Suppressor macrophage treated with lipopolysaccharide for 1 hour (primary cell): ENCODE measurements around the gene EYA4.

ENCODE experiments used
- DNase-seq, 3 donors: peaks; one replicate each; pipeline ENCODE4 v3.0.0-alpha.2; 2020 to 2022

EYA4 gene

GRCh38 chr6:133297657-133298056, 56.5 kb downstream of the EYA4 start:
- DNase-seq: no peak

- no peak for DNase-seq
Measured at GRCh38 chr6:133298335-133298734, 57.2 kb downstream of the EYA4 start.

- DNase-seq: no peak
Measured at GRCh38 chr6:133298801-133299200, 57.6 kb downstream of the EYA4 start.

- DNase-seq: no peak
Measured at GRCh38 chr6:133300896-133301295, 59.7 kb downstream of the EYA4 start.

- no peak for DNase-seq
Measured at GRCh38 chr6:133301835-133302234, 60.7 kb downstream of the EYA4 start.

- DNase-seq: no peak
Measured at GRCh38 chr6:133306931-133307330, 65.8 kb downstream of the EYA4 start.

- no peak for DNase-seq
Measured at GRCh38 chr6:133309579-133309978, 68.4 kb downstream of the EYA4 start.

GRCh38 chr6:133312006-133312405, 70.8 kb downstream of the EYA4 start:
- DNase-seq: no peak

GRCh38 chr6:133313068-133313467, 71.9 kb downstream of the EYA4 start:
- DNase-seq: no peak

GRCh38 chr6:133314947-133315346, 73.8 kb downstream of the EYA4 start:
- DNase-seq: no peak

- DNase-seq: no peak
Measured at GRCh38 chr6:133315811-133316210, 74.7 kb downstream of the EYA4 start.

- no peak for DNase-seq
Measured at GRCh38 chr6:133317704-133318103, 76.5 kb downstream of the EYA4 start.

GRCh38 chr6:133326584-133326983, 85.4 kb downstream of the EYA4 start:
- no peak for DNase-seq

- no peak for DNase-seq
Measured at GRCh38 chr6:133333852-133334251, 92.7 kb downstream of the EYA4 start.

- no peak for DNase-seq
Measured at GRCh38 chr6:133337308-133337707, 96.2 kb downstream of the EYA4 start.

GRCh38 chr6:133339543-133340384, 98.6 kb downstream of the EYA4 start:
- no peak for DNase-seq

GRCh38 chr6:133340557-133340956, 99.4 kb downstream of the EYA4 start:
- DNase-seq: no peak

GRCh38 chr6:133341607-133342158, 100.5 kb downstream of the EYA4 start:
- DNase-seq: no peak

- no peak for DNase-seq
Measured at GRCh38 chr6:133343220-133343619, 102.1 kb downstream of the EYA4 start.

GRCh38 chr6:133348846-133349245, 107.7 kb downstream of the EYA4 start:
- no peak for DNase-seq

GRCh38 chr6:133350928-133351327, 109.8 kb downstream of the EYA4 start:
- DNase-seq: no peak

GRCh38 chr6:133352046-133352445, 110.9 kb downstream of the EYA4 start:
- no peak for DNase-seq

GRCh38 chr6:133353061-133353460, 111.9 kb downstream of the EYA4 start:
- no peak for DNase-seq

- no peak for DNase-seq
Measured at GRCh38 chr6:133355922-133356321, 114.8 kb downstream of the EYA4 start.
